ENCODE data around the gene RAB42. TPM values are rescaled to one million over a fixed set of nuclear protein-coding genes. Genes with fewer than 3 reads are reported as not detected.

RAB42 gene
- total and polyA plus RNA-seq, 11 donors = 0.49 to 13.1 (median 0.96) TPM

DNA sequence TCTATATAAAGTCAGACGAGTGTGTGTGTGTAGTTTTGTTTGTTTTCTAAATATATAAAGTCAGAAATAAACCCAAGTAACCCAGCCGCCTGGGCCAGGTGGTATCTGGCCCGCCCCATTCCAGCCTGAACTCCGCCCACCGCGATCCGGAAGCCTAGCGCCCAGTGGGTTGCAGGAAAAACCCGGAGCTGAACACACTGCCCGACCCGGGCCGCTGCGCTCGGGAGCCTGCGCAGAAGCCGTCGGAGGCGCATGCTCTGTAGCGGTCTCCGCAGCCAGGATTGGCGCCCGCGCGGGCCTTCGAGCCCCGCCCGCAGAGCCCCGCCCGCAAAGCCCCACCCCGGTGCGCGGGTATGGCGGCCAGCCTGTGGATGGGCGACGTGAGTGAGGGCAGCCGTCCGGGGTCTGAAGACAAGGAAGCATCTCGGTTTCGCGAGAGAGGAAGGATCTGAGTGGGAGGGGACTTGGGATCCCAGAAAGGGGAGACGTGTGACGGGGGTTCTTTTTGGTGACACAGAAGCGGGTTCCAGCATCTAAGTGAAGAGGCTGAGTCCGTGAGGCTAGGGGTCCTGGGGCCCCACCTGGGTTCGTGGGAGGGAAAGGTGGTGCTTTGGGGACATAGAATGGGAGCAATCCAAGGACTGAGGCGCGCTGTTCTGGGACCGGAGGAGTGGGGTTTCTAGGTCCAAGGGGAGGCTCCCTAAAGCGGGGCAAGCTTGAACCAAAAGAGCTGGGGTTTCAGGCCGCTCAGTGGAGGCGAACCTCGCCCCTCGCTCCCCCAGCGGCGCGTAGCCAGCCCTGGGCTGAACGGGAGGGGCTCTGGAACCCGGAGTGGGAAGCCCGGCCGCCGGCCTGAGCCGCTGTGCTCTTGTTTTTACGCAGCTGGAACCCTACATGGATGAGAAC is 39.1 kb upstream of the RAB42 start, which contains the start of gene TRNAU1AP:
Gene TRNAU1AP (plus strand): TSS at position 328 of the 906 bp plus-strand sequence. CDS start 26 bp downstream, at position 354.
- intact Hi-C loops (cut with DNase I) = loop anchor here in 4 of 10 donors (1.0 to 5.0 kb wide), 4 partner anchors 28 to 36 kb away; no protein-coding TSS in a partner anchor
- Histone ChIP-seq H3K27me3 (no peaks in the 10 kb centered on the region), H3K27ac (peak within 1 kb of the TSS; percentile 24 to 90 (median 83)), H3K9me3 (no peaks in the 10 kb centered on the region), H3K36me3 (peaks cover 0 to 36% (median 31%) of the 10 kb centered on the region in 9 donors), H3K4me1 (peaks cover 0 to 20% (median 8%) of the 10 kb centered on the region in 12 donors), H3K4me3 (peak within 1 kb of the TSS; percentile 62 to 96 (median 76))
- TF ChIP-seq POLR2A (IDR thresholded peaks at IDR 0.05) = peak; percentile 19 to 80
- TF ChIP-seq, protein P1, sequence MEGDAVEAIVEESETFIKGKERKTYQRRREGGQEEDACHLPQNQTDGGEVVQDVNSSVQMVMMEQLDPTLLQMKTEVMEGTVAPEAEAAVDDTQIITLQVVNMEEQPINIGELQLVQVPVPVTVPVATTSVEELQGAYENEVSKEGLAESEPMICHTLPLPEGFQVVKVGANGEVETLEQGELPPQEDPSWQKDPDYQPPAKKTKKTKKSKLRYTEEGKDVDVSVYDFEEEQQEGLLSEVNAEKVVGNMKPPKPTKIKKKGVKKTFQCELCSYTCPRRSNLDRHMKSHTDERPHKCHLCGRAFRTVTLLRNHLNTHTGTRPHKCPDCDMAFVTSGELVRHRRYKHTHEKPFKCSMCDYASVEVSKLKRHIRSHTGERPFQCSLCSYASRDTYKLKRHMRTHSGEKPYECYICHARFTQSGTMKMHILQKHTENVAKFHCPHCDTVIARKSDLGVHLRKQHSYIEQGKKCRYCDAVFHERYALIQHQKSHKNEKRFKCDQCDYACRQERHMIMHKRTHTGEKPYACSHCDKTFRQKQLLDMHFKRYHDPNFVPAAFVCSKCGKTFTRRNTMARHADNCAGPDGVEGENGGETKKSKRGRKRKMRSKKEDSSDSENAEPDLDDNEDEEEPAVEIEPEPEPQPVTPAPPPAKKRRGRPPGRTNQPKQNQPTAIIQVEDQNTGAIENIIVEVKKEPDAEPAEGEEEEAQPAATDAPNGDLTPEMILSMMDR (IDR thresholded peaks at IDR 0.05) = peak in 1 of 12 donors; percentile 1
- ATAC-seq (peak; percentile 98 to 99 (median 99)), DNase-seq (peak; percentile 96 to 98 (median 97))
- WGBS, 4 donors = 0 to 1% (median 0%) methylated on average over 42 to 63 of the region's 63 CpGs

DNA sequence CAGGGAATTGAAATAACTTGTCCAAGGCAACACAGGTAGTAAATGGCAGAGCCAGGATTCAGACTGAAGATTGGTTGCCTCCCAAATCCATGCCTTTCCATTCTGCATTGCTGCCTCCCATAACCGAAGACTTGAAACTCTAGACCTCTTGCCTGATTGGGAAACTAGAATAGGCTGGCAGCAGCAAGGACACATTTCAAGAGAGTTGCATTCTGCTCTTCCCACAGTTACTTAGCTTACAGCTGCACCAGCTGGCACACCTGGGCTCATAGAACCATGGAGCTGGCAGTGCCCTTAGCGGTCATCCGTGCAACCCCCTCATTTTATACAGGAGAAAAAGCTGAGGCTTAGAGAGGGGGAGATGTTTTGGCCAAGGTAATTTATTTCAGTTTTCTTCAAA is 31.2 kb upstream of the RAB42 start:
- no peak for TF ChIP-seq POLR2A (IDR thresholded peaks at IDR 0.05)
- TF ChIP-seq, protein P1 (IDR thresholded peaks at IDR 0.05) = no peak
- DNase-seq (no peak), ATAC-seq (no peak)
- intact Hi-C loops (cut with DNase I) = no loop called here
- 93 to 98% (median 96%) methylated on average over 3 of the region's 3 CpGs for whole genome bisulfite sequencing, 4 donors
- H3K9me3 ChIP-seq = no peaks in the 10 kb centered on the region
- H3K4me3 ChIP-seq = no peak overlapping the region
- H3K36me3 ChIP-seq = peaks cover 2 to 99% (median 96%) of the 10 kb centered on the region in 9 donors
- H3K27ac ChIP-seq = no peak overlapping the region
- H3K4me1 ChIP-seq = no peaks in the 10 kb centered on the region
- H3K27me3 ChIP-seq = no peaks in the 10 kb centered on the region

DNA sequence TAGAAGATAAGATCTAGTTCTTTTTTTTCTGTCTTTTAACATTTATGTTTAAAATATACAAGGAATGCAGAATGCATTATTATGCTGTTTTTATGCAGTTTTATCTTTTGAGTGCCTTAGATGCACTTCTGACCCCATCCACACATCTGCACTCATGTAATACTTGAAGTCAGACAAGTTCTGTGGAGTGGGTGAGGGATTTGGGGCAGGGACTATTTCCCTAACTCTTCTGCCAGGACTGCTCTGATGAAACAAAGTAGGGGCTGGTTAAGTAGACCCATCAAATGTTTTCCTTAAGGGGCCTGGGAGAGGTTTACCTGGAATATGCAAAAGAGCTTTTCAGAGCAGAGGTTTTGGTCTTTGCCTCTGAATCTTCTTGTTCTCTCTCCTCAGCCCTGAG is 27.8 kb upstream of the RAB42 start:
- Histone ChIP-seq H3K36me3 (peaks cover 2 to 100% (median 100%) of the 10 kb centered on the region in 9 donors), H3K27ac (no peak overlapping the region)
- DNase-seq = no peak

DNA sequence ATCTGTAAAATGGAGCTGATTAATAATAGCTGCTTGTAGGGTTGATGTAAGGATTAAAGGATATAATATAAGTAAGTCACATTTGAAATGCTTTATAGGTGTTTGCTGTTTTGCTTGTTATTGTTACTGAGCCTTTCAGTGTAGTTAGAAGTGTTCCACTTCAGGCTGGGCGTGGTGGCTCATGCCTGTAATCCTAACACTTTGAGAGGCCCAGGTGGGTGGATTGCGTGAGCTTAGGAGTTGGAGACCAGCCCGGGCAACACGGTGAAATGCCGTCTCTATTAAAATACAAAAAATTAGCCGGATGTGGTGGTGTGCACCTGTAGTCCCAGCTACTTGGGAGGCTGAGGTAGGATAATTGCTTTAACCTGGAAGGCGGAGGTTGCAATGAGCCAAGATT is 27.0 kb upstream of the RAB42 start:
- Histone ChIP-seq H3K9me3 (no peaks in the 10 kb centered on the region), H3K27me3 (no peaks in the 10 kb centered on the region), H3K4me1 (no peaks in the 10 kb centered on the region), H3K36me3 (peaks cover 2 to 99% (median 97%) of the 10 kb centered on the region in 9 donors), H3K27ac (no peak overlapping the region), H3K4me3 (no peak overlapping the region)
- WGBS, 4 donors = 91 to 99% (median 96%) methylated on average over 7 of the region's 7 CpGs
- DNase-seq = no peak
- no peak for ATAC-seq
- intact Hi-C loops (cut with DNase I) = no loop called here
- no peak for TF ChIP-seq POLR2A (IDR thresholded peaks at IDR 0.05)

More for the DNA sequence above, 27.8 kb upstream of the RAB42 start:
- no peak for TF ChIP-seq POLR2A (IDR thresholded peaks at IDR 0.05)
- TF ChIP-seq, protein P1 (IDR thresholded peaks at IDR 0.05) = no peak
- ATAC-seq = no peak
- Histone ChIP-seq H3K27me3 (no peaks in the 10 kb centered on the region), H3K4me1 (no peaks in the 10 kb centered on the region), H3K4me3 (no peak overlapping the region), H3K9me3 (no peaks in the 10 kb centered on the region)
- intact Hi-C loops (cut with DNase I) = no loop called here
